Jurkat, Clone E6-1 (cell line): ENCODE data around the gene PC.
"Not testable (repeated sequence)": the region's sequence is repeated elsewhere in the genome, so short reads cannot be mapped to it uniquely, and the experiment has no call there.

Experiments used
- DNase-seq: peaks from one replicate; pipeline ENCODE4 v3.0.0-alpha.2; 2011; ENCODE audit warnings: low read depth, low spot score
- H3K4me3 ChIP-seq: 2 replicates; pipeline ENCODE4 v1.5.1; 2011; ENCODE audit warnings: mild to moderate bottlenecking, low read length, control low read depth, moderate library complexity

The PC gene

DNA sequence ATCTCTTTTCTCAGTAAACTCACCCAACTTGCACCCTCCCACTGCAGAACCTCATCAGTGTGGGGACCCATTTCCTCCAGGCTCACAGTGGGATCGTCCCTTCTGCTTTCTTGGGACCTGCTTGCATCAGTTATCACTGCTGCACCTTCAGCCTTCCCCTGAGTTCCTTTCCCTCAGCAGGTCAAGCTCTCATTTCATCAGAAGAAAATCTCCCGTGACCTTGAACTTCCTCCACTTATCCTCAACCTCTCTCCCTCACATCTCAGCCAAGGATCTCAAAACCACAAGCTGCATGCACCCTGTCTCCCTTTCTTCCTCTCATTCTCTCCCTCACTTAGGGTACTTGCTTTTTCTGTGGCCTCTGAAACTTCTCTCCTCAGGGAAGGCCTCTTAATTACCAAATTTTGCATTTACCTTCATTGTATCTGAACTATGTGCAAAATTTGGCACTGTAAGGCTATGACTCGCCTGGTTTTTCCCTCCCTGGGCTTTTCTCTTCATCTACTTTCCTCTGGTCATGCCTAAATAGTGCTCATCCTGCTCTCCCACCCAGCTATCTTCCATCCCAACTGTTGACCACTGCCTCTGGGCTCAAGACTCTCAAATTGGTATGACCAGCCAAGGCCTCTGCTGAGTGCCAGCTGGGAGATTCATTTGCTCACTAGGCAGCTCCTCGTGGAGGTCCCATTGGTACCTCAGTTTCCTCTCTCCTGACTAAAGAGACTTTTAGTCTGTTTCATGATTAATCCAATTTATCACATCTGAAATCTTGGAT is 117.7 kb downstream of the PC start:
- DNase-seq: no peak
- no peak overlapping the region for H3K4me3 ChIP-seq

DNA sequence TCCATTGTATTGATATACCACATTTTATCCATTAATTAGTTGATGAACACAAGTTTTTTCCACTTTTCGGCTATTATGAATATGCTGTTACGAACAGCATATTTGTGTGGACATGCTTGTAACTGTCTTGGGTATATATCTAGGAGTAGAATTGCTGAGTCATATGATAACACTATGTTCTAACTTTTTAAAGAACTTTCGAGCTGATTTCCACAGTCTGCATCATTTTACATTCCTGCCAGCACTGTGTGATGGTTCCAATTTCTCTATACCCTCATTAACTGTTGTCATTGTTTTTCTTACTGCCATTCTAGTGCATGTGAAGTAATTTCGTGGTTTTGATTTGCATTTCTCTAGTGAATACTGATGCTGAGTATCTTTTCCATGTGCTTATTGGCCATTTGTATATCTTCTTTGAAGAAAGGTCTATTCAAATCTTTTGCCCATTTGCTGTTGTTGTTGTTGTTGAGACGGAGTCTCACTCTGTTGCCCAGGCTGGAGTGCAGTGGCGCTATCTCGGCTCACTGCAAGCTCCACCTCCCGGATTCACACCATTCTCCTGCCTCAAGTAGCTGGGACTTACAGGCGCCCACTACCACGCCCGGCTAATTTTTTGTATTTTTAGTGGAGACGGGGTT is 122.3 kb downstream of the PC start:
- no peak for DNase-seq
- no peak overlapping the region for H3K4me3 ChIP-seq

DNA sequence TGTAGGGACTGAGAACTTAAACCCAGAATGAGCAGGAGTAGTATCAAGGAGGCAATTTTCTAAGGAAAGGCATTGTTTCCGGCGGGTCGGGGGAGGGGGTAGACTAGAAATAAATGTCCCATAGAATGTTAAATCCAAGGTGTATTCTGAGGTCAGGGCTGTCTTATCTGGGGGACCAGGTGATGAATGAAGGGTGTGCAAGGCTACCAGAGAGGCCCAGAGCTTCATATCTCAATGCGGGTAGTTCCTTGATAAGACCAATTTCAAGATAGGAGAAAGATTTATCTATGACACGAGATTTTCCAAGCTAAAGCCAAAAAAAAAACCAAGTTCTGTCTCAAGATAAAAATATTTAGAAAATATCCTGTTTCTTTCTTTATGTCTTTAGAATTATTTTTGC is 123.2 kb downstream of the PC start:
- no peak for DNase-seq
- no peak overlapping the region for H3K4me3 ChIP-seq

DNA sequence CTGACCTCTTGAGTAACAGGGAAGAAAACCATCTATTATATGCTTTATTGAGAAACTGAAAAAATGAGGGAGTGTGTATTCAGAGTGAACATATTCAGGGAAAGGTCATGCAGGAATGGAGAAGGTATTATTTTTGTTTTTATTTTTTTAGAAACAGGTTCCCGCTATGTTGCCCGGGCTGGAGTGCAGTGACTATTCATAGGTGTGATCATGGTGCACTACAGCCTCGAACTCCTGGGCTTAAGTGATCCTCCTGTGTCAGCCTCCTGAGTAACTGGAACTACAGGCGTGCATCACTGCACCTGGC is 123.7 kb downstream of the PC start:
- no peak overlapping the region for H3K4me3 ChIP-seq
- DNase-seq: no peak

DNA sequence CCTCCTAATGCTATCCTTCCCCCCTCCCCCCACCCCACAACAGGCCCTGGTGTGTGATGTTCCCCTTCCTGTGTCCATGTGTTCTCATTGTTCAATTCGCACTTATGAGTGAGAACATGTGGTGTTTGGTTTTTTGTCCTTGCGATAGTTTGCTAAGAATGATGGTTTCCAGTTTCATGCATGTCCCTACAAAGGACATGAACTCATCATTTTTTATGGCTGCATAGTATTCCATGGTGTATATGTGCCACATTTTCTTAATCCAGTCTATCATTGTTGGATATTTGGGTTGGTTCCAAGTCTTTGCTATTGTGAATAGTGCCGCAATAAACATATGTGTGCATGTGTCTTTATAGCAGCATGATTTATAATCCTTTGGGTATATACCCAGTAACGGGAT is 133.6 kb downstream of the PC start:
- H3K4me3 ChIP-seq, DNase-seq: not testable (repeated sequence)

DNA sequence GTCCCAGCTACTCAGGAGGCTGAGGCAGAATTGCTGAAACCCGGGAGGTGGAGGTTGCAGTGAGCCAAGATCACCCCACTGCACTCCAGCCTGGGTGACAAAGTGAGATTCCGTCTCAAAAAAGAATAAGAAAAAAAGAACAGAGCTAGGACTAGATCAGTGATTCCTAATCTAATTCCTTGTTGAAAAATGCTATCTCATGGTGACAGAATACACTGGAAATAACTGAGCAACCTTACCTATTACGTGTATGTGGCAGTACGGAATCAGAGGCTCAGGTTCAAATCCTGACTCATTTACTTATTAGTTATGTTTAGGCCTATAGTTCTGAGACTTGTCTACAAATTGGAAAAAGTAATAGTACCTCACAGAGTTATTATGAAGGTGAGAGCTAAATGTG is 134.5 kb downstream of the PC start:
- DNase-seq: no peak
- no peak overlapping the region for H3K4me3 ChIP-seq

DNA sequence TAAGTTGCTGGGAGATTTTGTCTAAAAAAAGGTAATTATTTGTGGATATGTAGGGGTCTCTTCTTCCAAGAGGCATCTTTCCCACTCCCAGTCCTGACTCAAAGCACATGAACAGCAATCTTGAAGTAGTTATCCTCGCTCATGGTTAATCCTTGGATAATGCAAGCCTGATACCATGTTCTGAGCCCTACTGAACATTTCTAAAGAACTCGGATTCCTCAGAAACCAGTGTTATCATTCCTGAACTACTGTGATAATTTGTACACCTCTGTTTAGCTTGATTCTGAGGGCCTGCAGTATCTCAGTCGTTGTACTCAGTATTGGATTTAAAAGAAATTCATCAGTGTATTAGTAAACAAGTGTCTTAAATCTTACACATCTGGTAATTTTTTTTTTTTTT is 137.3 kb downstream of the PC start:
- no peak for DNase-seq
- no peak overlapping the region for H3K4me3 ChIP-seq

DNA sequence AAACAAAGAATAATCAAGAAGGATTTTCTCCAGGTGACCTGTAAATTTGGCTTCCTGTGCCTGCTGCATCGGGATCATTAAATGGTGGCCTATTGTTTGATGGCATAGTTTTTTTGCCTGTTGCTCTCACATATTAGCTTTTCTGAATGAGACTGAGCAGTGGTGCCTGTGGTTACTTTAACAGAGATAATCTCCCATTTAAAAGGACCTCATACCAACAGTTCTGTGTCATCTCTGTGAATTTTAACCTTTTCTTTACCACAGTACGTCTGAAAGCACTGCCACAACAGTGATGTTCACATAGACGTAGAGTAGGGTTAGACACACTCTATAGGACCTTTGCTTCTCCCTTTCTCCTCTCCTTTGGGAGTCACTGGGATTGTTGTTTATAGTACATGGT is 137.8 kb downstream of the PC start:
- no peak for DNase-seq
- H3K4me3 ChIP-seq: no peak overlapping the region

DNA sequence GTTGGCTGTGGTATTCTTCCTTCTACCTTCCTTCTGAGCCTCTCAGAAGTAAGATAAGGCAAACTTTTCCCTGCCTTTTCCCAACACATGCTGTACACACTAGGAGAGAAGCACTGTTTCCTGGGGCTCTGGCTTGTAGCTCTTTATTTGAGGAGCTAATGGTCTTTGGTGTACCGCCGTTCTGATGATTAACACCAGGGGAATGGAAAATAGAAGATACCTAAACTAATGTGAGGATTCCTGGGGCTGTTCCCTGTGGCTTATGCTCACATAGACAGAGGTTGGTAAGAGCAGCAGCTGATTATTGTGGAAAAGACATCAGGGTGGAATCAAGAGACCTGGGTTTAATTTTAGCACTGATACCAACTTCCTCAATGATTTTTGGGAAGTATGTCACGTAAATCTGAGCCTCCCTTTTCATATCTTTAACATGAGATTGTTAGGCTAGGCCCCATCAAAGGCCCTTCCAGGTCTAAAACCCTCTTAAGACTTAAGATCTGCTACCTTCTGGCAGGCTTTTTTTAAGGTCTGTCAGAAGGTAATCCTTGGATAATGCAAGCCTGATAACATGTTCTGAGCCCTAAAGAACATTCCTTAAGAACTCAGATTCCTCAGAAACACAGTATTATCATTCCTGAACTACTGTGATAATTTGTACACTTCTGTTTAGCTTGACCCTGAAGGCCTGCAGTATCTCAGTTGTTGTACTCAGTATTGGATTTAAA is 139.8 kb downstream of the PC start:
- no peak for DNase-seq
- H3K4me3 ChIP-seq: no peak overlapping the region

DNA sequence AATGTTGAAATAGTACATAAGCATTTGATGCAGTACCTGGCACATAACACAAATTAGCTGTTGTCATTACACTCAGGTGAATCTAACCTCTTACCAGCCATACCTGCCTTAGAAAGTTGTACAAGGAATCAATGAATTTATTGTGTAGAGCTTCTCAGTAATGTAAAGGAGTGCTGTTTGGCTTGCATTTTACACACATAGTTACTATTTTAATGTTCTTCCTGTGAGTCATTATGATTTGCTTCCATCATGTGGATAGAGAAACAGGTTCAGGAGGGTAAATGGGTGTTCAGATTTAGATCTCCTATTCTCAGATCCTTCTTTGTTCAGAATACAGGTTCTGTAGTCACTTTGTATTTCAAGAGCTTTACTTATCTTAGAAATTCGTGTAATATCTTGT is 142.5 kb downstream of the PC start:
- H3K4me3 ChIP-seq: no peak overlapping the region
- no peak for DNase-seq

DNA sequence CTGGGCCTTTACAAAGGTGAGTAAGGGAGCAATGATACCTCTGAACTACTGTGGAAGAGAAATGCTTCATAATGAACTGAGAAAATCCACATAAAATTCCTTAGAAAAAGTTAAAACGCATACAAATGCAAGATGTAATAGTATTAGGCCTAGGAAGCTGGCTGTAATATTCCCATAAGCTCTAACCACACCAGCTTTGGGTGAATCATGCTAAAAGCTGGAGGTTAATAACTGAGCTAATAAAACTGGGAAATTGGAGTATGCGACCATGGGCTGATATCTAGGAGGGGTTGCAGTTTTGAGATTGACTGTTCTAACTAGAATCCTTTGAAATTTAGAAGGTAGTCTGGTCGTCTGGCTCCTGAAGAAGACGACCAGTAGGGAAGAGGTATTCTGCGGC is 143.5 kb downstream of the PC start:
- DNase-seq: no peak
- H3K4me3 ChIP-seq: no peak overlapping the region

DNA sequence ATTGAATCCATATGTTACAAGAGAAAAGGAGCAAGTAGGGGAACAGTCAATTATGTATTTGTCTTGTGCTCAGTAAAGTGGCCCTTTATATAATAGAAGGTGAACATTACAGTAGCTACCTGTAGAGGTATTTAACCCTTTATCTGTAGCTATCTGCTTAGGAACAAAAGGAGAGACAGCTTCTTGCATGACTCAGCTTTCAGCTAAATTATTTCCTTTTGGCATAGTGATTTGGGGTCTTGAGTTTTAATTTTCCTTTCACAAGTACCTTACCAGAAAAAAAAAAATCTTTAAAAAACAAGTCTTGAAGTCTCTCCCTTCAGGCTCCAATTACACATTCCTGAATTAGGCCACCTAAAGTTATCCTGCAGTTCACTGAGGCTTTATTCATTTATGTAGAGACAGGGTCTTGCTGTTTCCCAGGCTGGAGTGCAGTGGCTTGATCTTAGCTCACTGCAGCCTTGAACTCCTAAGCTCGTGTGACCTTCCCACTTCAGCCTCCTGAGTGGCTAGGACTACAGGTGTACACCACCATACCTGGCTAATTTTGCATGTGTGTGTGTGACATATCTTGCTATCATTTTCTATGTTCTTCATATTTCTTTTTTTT is 147.5 kb downstream of the PC start:
- H3K4me3 ChIP-seq: no peak overlapping the region
- DNase-seq: no peak

DNA sequence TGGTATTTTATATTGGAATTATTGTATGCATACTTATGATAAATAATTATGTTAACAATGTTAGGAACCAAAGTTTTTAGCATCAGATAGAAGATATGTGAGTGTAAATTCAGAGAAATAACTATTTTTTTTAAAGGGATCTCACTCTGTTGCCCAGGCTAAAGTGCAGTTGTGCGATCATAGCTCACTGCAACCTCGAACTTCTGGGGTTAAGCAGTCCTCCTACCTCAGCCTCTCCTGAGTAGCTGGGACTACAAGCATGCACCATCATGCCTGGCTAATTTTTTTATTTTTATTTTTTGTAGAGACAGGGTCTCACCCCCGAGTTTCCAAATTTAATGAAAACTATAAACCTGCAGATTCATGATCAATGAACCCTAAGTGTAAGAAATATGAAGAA is 148.6 kb downstream of the PC start:
- H3K4me3 ChIP-seq: no peak overlapping the region
- no peak for DNase-seq

DNA sequence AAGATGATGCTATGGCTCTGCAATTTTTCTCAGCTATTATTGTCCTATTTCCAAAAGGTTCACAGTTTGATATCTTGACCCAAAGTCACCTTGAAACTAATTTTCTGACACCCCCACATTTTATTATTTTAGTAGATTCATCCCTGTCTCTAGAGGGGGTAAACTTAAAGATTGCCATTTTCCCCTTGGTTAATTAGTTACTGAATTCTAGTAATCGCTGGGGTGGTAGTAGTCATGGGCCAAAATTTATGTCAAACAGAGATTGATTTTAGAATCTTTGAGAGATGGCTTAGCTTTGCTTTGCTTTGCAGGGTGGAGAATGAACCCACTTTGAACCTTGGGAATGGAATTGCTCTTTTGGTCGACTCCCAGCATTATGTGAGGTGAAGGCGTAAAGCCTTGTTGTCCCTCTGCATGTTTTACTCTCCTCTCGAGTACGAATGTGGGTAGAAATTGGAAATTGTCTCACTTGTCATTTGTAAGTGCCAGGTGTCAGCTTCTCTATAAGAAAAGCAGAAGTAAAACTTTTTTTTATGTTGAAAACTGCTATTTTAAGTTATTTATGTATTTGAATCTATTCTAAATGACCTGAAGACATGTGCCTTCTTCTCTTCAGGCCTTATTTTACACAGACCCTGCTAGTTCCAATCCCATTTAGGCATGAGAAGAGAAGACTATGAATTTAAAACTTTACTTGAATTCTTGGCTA is 157.3 kb downstream of the PC start:
- no peak for DNase-seq
- no peak overlapping the region for H3K4me3 ChIP-seq

DNA sequence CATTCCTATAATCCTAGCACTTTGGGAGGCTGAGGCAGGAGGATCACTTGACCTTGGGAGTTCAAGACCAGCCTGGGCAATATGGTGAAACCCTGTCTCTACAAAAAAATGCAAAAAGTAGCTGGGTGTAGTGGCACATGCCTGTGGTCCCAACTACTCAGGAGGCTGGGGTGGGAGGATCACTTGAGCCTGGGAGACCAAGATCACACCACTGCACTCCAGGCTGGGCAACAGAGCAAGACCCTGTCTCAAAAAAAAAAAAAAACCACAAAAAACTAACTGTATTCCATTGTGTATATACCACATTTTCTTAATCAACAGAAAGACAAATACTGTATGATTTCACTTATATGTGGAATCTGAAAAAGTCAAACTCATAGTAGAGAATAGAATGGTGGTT is 158.4 kb downstream of the PC start:
- H3K4me3 ChIP-seq: not testable (repeated sequence)

More for the DNA sequence above, 158.4 kb downstream of the PC start:
- not testable (repeated sequence) for DNase-seq
